ENCODE data around the gene DYRK4. TPM values are rescaled to one million over a fixed set of nuclear protein-coding genes. Genes with fewer than 3 reads are reported as not detected.

DYRK4 gene
- total RNA-seq, 1 experiment from 2014 or later, result 24.6 TPM

GRCh38 chr12:4538207-4539160 lies 23.5 kb upstream of the DYRK4 start, which contains the start of gene RAD51AP1:
RAD51AP1 (plus strand) TSS chr12:4538890; CDS start chr12:4538940, 50 bp downstream.
- peak within 1 kb of the TSS; percentile 98 for H3K27ac Mint-ChIP-seq (ENCODE audit: unreplicated experiment)
- intact Hi-C loops (cut with micrococcal nuclease; ENCODE audit: unreplicated experiment), result no loop called here
- peak; percentile 93 for DNase-seq
- no peaks in the 10 kb centered on the region for H3K27me3 Mint-ChIP-seq (ENCODE audit: unreplicated experiment)
- no peak for TF ChIP-seq CTCF (IDR thresholded peaks at IDR 0.05; ENCODE audit: unreplicated experiment)
- H3K4me1 Mint-ChIP-seq (ENCODE audit: low read depth, unreplicated experiment), result peaks cover 24% of the 10 kb centered on the region
- CTCF ChIA-PET, result no interaction called here
- peaks cover 26% of the 10 kb centered on the region for H3K36me3 Mint-ChIP-seq (ENCODE audit: insufficient read depth, unreplicated experiment)
- H3K9me3 Mint-ChIP-seq (ENCODE audit: low read depth, unreplicated experiment), result no peaks in the 10 kb centered on the region
- BruUV-seq (replicated peaks), result TSS peak; percentile 87
- H3K4me3 Mint-ChIP-seq (ENCODE audit: low read depth, unreplicated experiment), result peak within 1 kb of the TSS; percentile 93

- intact Hi-C loops (cut with micrococcal nuclease; ENCODE audit: unreplicated experiment), result no loop called here
- no peaks in the 10 kb centered on the region for H3K27me3 Mint-ChIP-seq (ENCODE audit: unreplicated experiment)
Observed at GRCh38 chr12:4539167-4539870, 22.7 kb upstream of the DYRK4 start.

GRCh38 chr12:4540170-4540569 lies 21.8 kb upstream of the DYRK4 start:
- BruUV-seq (replicated peaks), result no TSS peak
- Mint-ChIP-seq H3K4me1 (ENCODE audit: low read depth, unreplicated experiment) (peaks cover 24% of the 10 kb centered on the region), H3K27ac (ENCODE audit: unreplicated experiment) (peak overlapping the region; percentile 98), H3K9me3 (ENCODE audit: low read depth, unreplicated experiment) (no peaks in the 10 kb centered on the region), H3K27me3 (ENCODE audit: unreplicated experiment) (no peaks in the 10 kb centered on the region), H3K4me3 (ENCODE audit: low read depth, unreplicated experiment) (peak overlapping the region; percentile 93), H3K36me3 (ENCODE audit: insufficient read depth, unreplicated experiment) (peaks cover 26% of the 10 kb centered on the region)
- intact Hi-C loops (cut with micrococcal nuclease; ENCODE audit: unreplicated experiment), result no loop called here
- no peak for DNase-seq
- CTCF ChIA-PET, result interaction anchor here (0.6 kb wide), 1 partner anchor 460 kb away, joined by 3 read pairs; no protein-coding TSS in a partner anchor
- TF ChIP-seq CTCF (IDR thresholded peaks at IDR 0.05; ENCODE audit: unreplicated experiment), result no peak

More at GRCh38 chr12:4539167-4539870, 22.7 kb upstream of the DYRK4 start:
- peaks cover 26% of the 10 kb centered on the region for H3K36me3 Mint-ChIP-seq (ENCODE audit: insufficient read depth, unreplicated experiment)
- CTCF ChIA-PET, result interaction anchor here (0.6 kb wide), 1 partner anchor 459 kb away, joined by 3 read pairs; no protein-coding TSS in a partner anchor
- no peak for TF ChIP-seq CTCF (IDR thresholded peaks at IDR 0.05; ENCODE audit: unreplicated experiment)
- DNase-seq, result no peak
- H3K9me3 Mint-ChIP-seq (ENCODE audit: low read depth, unreplicated experiment), result no peaks in the 10 kb centered on the region
- H3K4me1 Mint-ChIP-seq (ENCODE audit: low read depth, unreplicated experiment), result peaks cover 24% of the 10 kb centered on the region
- BruUV-seq (replicated peaks), result no TSS peak
- peak overlapping the region; percentile 98 for H3K27ac Mint-ChIP-seq (ENCODE audit: unreplicated experiment)
- H3K4me3 Mint-ChIP-seq (ENCODE audit: low read depth, unreplicated experiment), result peak overlapping the region; percentile 93

- H3K27me3 Mint-ChIP-seq (ENCODE audit: unreplicated experiment), result no peaks in the 10 kb centered on the region
- CTCF ChIA-PET, result no interaction called here
- H3K4me1 Mint-ChIP-seq (ENCODE audit: low read depth, unreplicated experiment), result peaks cover 24% of the 10 kb centered on the region
- intact Hi-C loops (cut with micrococcal nuclease; ENCODE audit: unreplicated experiment), result no loop called here
- no peak overlapping the region for H3K4me3 Mint-ChIP-seq (ENCODE audit: low read depth, unreplicated experiment)
- no peak for DNase-seq
- H3K27ac Mint-ChIP-seq (ENCODE audit: unreplicated experiment), result no peak overlapping the region
- no TSS peak for BruUV-seq (replicated peaks)
- peaks cover 26% of the 10 kb centered on the region for H3K36me3 Mint-ChIP-seq (ENCODE audit: insufficient read depth, unreplicated experiment)
- H3K9me3 Mint-ChIP-seq (ENCODE audit: low read depth, unreplicated experiment), result no peaks in the 10 kb centered on the region
- TF ChIP-seq CTCF (IDR thresholded peaks at IDR 0.05; ENCODE audit: unreplicated experiment), result no peak
Observed at GRCh38 chr12:4540638-4541037, 21.4 kb upstream of the DYRK4 start.

All from Calu3 (cell line).